Stimulated activated CD4-positive, alpha-beta T cell treated with anti-CD3 and anti-CD28 coated beads, Interleukin-1b, Interleukin-23, amount 100 ng/mL, for 24 hours (primary cell): ENCODE measurements around the gene CYB5A.

Source experiments
- DNase-seq, 4 experiments: peaks; one replicate each; pipeline ENCODE4 v3.0.0-alpha.2; 2020; ENCODE audit warnings: low read depth in 4 of 4, low spot score in 1 of 4

Gene CYB5A

DNA sequence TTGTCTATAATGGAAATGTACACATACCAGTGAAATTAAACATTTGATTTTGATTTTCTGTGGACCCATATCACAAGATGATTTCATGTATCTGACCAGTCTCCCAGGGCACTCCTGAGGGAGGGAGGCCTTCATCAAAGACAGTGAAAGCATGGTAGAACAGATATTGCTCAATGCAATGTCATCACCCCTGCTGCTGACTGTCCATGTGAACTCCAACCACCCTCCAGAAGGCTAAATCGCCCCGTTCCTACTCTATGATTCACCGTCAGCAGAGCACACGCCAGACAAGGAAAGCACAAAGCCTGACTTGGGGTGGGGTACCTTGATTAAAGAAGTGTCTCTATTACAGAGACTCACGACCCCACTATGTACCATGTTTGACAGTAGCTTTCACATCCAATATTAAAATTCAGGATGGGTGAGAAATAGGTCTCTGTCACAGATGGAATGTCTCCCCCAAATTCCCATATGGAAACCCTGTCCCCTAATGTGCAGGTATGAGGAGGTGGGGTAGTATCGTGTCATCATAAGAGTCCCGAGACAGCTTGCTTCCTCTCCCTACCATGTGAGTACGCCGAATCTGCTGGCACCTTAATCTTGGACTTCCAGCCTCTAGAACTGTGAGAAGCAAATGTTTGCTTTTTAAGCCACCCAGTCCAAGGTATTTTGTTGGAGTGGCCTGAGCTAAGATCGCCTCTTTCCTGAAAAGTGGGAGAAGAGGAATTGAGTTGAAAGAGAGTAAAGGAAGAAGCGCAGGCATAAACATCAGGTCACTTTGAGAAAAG, 42.4 kb downstream of the CYB5A start:
- no peak for DNase-seq

DNA sequence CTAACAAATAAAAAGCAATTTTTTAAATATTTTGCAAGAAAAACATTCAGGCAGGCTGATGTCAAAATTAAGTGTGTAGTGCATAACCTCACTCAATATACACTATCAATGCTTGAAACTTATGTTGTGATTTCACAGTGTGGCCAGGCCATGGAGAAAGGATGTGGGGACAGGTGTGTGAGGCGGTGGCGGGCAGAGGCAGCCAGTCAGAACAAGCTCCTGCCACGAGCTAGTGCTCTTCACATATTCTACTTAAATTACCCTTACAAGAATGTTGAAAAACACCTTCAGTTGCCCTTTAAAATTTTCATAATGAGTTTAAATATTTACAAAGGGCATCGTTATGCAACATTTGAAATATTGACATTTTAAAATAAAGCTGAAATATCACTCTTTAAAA, 43.2 kb downstream of the CYB5A start:
- no peak for DNase-seq

DNA sequence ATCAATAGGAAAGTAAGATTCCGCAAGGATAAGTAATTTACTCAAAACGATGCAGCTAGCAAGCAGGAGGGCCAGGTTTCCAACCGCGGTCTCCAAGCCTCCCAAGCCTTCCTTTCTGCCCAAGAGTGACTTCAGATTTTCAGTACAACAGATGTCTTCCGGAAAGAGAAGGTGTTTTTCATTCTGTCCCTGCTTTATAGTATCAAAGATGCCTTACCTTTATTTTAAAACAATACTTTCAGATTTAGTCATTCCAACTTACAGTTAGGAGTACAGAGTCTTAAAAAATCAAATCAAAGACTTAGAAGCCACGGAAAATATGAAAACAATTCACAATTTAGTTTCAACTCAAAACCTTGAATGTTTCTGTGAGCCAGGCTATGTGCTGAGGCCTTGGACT, 43.6 kb downstream of the CYB5A start:
- no peak for DNase-seq

DNA sequence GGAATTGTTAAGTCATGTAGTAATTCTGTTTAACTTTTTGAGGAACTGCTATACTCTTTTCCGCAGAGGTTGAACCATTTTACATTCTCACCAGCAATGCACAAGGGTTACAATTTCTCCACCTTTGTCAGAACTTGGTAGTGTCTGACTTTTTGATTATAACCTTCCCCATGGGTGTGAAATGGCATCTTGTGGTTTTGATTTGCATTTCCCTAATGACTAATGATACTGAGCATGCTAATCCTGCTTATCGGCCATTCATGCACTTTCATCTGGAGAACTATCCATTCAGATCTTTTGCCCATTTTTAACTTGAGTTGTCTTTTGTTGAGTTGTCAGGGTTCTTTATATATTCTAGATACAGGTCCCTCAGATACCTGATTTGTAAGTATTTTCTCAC, 47.2 kb downstream of the CYB5A start:
- DNase-seq: no peak

DNA sequence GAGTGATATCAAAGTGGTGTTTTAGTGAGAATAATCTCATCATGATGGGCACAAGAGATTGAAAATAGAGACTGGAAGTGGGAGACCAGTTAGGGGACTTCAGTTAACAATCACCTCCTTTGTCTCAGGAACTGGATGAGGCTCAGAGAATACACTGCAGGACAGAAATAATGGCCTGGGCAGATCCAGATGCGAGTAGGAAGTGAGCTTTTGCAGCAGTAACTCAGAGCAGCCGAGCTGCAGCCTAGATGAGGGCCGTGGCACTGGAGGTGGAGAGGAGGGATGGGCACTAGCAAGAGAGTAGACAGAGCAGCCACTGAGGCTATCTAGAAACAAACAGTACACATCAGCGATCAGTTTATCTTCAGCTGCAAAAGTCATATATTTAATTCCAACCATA, 48.6 kb downstream of the CYB5A start:
- DNase-seq: no peak

DNA sequence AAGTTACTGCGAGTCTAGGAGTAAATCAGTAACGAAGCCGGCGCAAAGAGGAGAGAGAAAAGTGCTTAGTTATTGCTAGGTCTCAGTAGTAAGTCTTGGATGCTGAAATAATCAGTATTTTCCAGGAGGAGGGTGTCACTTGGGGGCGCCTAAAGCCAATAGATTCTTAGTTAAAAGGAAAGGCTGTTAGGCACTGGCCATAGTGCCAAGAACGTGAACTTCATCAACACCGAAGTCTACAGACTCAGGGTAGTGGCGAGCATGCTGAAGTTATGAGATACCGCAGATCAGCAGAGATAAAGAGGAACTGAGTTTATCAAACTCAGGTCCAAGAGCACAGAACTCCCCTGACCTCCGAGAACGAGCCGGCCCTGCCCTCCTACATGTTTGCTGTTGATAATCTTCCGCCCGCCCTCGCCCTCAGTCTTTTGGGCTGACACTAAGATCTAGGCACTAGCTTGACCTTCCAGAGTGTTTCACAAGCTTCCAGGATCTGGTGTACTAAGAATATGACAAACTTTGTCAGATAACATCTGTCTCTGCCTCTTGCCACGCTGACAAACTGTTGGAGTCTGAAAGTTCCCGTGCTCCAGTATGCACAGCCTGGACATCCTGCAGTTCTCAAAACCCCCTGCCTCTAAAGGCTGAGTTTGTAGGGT, 49.2 kb downstream of the CYB5A start:
- DNase-seq: no peak

DNA sequence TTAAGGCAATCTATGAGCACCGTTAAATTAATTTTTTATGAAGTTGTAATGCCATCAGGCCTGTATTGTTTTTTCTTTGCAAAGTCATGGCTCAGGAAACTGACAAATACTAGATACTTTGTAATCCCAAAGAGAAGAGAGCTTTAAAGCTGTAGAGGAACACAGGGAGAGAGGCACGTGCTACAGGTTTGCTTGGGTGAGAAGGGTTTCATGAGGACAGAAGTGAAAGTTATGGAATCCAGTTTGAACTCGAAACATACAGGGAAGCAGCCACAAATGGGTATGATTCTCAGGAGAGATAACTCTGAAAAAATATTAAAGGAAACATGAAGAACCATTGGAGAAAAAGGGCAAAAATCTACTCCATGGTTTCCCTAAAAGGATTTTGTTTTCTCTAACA, 49.8 kb downstream of the CYB5A start:
- no peak for DNase-seq

DNA sequence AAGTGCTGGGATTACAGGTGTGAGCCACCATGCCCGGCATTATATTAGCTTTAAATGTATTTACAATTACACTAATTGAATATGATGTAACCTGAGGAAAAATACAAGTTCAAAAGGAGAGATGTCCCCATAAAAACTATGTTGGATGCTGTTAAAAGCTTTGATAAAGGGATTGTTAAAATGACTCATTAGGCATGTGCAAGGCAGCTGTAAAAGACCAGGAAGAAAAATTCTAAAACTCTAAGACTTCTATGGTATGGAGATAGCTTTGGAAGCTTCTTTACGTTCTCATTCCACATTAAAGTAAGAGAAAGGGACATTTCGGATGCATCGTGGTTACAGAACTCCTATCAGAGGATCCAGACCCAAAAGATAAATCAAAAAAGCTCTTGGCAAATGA, 50.3 kb downstream of the CYB5A start:
- no peak for DNase-seq

DNA sequence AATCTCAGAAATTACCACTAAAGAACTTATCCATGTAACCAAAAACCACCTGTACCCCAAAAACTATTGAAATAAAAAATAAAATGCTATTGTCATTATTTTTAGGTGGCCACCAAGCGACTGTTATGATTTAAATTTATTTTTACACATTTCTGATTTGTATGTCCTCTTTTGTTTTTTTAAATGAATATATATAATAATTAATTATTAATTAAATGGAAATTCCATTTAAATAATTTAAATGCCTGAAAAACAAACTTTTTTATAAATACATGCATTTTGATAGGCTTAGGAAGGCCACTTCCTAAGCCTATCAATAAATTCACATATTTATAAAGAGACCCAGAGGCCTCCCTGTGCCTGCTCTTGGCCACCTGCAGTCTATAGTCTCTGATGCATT, 52.2 kb downstream of the CYB5A start:
- no peak for DNase-seq

DNA sequence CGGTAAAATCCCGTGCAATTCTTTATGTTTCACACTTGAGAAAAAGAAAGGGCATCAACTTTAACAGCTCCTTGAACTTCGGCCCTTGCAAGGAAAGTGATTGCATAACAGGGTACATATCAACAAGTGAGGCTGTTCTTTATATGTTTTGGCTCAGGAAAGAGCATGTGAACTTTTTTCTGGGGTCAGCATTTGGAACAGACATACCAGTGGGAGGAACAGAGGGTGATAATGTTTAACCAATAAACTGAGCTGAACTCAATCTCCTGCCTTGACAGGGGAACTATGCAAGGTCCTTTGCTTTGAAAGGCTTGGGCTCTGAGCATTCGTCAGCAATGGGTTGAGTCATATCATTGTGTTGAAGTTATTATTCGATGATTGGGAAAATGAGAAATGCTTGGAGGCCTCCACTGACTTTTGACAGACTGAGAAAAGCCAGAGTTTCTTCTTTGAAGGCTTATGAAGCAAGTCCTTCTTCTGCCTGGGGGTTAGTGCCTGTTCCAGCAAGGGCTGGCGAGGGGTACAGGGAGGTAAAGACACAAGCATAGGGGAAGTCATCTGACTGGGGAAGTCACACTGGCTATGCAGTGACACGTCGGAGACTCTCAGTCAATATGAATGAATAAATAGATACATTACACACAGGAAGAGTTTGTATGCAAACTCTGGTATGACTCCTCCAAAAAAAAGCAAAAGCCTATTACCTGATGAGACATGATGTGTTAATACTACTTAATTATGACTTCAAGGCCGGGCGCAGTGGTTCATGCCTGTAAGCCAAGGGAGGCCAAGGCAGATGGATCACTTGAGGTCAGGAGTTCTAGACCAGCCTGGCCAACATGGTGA, 57.2 kb downstream of the CYB5A start:
- no peak for DNase-seq

DNA sequence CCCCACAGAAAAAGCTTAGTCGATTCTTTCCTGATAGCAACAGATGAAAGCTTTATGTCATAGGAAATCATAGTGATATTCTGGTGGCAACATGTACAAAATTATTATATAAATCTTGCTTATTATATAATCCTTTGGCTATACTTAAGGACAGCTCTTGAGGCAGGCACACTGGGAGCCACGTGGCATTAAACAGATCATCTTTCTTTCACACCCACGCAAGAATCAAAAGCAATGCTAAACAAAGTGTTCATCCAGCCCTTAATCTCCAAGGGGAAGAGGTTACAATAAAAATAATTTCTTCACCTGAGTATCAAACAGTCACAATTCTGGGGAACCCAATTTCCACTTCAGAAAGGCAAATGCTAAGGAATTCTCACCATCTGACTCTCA, 57.8 kb downstream of the CYB5A start:
- no peak for DNase-seq

DNA sequence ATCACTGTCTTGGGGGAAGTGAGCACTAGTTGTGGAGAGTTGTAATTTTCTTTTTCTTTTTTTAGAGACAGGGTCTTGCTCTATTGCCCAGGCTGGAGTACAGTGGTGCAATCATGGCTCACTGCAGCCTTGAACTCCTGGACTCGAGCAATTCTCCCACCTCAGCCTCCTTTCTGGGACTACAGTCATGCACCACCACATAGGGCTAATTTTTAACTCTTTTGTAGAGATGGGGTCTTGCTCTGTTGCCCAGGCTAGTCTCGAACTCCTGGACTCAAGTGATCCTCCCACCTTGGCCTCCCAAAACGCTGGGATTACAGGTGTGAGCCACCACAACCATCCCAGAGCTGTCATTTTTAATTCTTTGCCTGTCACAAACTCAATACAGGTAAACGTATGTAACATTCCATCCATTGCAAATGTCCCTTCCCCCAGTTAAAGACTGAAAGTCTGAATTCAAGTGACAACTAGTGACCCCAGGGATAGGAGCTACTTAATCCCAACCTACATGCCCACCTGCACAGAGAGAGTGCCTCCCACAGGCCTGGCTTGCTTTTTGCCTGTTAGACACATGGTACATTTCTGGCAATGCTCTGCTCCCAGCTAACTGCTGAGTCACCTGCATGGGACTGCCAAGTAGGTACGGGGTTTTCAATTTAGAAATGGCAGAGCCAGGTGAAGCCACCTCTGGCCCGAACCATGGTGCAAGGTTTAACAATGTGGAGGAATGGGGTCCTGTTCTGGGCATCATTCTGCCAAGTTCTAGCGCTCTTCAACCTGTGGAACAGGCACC, 60.6 kb downstream of the CYB5A start:
- no peak for DNase-seq

DNA sequence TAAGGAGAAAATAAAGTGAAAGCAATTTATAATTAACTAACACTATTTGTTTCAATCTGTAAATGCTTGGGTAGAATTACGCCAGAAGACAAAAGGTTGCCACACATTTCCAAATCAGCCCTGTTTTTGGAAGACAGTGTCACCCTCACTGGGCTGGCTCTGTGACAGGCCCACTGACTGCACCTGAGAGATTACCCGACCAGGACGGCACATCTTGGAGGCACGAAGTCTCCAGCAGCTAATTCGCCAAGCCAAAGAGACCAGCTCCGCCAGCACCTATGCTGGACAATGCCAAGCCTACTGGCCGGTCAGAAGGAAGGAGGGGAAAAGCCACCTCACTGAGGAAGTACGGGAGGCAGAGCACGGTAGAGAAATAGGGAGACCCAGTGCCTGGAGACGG, 61.9 kb downstream of the CYB5A start:
- DNase-seq: no peak

DNA sequence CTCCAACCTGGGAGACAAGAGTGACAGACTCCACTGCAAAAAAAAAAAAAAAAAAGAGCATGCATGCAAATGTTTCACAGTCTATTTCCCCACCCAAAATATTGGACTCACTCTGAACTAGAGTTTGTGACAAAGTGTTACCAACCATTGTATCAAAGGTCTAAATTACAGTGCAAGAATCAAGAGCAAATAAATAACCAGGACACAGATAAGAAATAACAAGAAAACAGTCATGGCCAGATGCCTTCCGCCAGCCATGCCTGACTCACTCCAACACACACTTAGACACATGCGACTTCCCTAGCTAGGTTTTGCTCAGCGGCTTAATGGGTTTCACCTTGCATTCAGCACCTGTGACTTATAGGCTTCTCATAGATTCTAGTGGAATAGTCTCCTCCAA, 62.8 kb downstream of the CYB5A start:
- no peak for DNase-seq

DNA sequence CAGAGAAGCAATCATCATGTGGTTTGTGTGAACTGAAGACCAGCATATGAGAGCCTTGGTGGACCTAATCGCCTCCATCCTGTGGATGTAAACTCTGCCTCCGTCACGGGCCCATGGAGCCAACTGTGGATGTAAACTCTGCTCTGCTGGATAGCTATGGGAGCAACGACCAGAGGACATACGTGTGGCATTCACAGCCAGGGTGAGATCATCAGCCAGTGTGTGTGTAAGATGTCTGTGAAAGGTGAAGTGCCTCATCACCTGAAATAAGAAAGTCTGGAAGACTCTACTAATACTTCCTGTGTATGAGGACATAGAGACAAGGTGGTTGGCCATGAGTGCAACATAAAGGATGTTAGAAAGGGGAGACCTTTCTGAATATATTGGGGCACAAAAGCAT, 63.5 kb downstream of the CYB5A start:
- DNase-seq: no peak

DNA sequence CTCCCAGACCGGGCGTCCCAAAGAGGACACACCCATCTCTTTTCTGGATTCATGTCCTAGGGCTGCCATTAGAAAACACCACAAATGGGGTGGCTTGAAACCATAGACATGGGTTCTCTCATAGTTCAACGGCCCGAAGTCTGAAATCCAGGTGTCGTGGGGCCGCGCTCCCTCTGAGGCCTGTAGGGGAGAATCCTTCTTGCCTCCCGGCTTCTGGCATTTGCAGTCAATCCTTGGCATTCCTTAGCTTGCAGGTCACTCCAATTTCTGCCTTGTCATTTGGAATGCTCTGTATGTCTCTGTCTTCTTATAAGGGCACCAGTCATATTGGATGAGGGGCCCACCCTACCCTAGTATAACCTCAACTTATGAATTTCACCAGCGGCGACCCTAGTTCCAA, 65.1 kb downstream of the CYB5A start:
- DNase-seq: no peak

DNA sequence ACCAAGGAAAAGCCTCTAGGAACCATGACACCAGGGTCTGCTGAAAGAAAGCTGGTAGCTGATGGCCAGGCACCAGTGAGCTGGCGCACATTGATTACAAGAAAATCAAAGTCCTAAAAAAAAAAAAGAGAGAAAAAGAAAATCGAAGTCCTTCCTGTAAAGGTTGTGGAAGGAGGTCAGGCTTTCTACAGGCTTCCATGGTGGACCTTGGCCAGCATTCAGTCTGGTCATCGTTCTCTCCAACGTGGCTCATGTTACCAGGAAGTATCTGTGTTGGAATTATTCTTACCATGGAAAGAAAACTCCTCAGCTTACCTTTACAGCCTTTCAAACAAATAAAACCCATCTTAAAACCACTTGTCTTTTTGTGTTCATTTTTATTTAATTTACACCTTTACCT, 65.6 kb downstream of the CYB5A start:
- DNase-seq: no peak

DNA sequence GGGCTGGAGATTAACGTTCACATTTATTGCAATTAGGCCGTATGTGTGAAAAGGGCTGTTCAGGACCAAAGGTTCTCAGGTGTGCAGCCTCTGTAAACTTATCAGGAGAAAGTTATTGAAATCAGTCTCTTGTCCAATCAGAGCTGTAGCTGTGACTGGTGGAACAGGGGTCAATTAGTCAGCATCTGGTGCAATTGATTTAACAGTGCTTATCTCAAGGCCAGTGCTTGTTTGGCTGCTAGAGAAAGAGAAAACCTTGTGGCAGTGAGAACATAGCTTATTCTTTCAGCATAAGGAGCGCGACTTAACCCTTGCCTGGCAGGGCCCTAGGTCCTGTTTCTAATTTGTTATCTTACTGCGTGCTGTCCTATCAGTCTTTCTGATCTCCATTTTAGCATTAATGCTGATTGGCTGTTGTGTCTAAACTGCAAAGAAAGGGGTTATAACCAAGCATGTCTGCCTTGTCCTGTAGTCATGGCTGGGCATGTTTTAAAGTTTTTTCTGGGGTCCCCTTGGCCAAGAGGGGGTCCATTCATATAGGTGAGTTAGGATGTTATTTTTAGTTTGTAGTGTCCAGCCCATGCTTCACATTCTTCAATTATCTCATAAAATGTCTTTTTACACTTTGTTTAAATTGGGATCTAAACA, 66.4 kb downstream of the CYB5A start:
- no peak for DNase-seq

DNA sequence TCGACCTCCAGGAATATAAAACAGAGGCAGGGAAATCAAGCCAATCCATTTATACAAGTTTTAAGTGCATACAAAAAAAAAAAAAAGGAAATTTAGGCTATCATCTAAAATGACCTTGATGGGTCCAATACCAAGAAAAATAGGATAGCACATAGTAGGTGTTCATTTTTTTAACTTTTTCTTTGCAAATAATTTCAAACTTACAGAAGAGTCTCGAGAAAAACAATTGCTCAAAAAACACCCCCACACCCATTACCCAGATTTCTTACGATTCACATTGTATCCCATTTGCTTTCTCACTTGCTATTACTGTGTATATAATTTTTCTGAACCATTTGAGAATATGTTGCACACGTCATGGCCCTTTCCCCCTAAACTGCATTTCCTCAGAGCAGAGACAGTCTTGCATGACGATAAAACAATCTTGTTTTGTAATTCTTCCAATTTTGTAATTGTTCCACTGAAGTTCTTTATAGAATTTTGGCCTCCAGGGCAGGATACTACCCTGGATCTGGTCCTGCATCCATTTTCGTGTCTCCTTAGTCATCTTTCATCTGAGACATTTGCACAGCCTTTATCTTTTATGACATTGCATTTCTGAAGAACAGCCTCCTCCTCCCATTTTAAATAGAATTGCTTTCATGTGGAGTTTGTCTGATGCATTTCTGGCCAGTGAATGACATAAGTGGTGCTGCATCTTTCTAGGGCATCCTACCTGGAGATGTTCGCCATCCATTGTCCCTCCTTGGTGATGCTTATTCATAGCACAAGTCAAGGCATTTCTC, 68.9 kb downstream of the CYB5A start:
- DNase-seq: no peak

DNA sequence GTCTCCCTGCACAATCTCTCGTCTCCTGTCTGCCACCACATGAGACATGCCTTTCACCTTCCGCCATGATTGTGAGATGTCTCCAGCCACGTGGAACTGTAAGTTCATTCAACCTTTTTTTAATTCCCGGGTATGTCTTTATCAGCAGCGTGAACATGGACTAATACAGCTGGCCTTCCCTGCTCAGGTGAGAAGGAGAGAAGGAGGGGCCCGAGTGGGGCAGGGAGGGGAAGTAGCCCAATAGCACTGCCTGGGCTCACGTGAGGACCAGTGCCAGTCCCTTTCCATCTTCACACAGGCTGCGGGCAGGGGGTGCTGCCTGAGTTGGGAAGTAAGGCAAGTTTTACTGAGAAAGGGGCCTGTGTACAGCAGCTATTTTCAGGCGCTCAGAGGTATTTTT, 70.7 kb downstream of the CYB5A start:
- no peak for DNase-seq
